ENCODE measurements around the gene FNBP1L.
"Not testable (repeated sequence)": the region's sequence is repeated elsewhere in the genome, so short reads cannot be mapped to it uniquely, and the experiment has no call there.

The FNBP1L gene

GRCh38 chr1:93442741-93443140, 5.2 kb upstream of the FNBP1L start:
- no peak for DNase-seq (ENCODE audit: low read depth in 4 of 4, low spot score in 1 of 4)

- DNase-seq (ENCODE audit: low read depth in 4 of 4, low spot score in 1 of 4): no peak
Measured at GRCh38 chr1:93443454-93443853, 4.5 kb upstream of the FNBP1L start.

GRCh38 chr1:93446837-93447451, 974 bp upstream of the FNBP1L start:
- DNase-seq (ENCODE audit: low read depth in 4 of 4, low spot score in 1 of 4): no peak

- no peak for DNase-seq (ENCODE audit: low read depth in 4 of 4, low spot score in 1 of 4)
Measured at GRCh38 chr1:93448292-93448982, 519 bp downstream of the FNBP1L start.

- no peak for DNase-seq (ENCODE audit: low read depth in 4 of 4, low spot score in 1 of 4)
Measured at GRCh38 chr1:93448983-93449804, 1.3 kb downstream of the FNBP1L start.

GRCh38 chr1:93450321-93450720, 2.4 kb downstream of the FNBP1L start:
- no peak for DNase-seq (ENCODE audit: low read depth in 4 of 4, low spot score in 1 of 4)

GRCh38 chr1:93453911-93454310, 6.0 kb downstream of the FNBP1L start:
- no peak for DNase-seq (ENCODE audit: low read depth in 4 of 4, low spot score in 1 of 4)

GRCh38 chr1:93459126-93459525, 11.2 kb downstream of the FNBP1L start:
- no peak for DNase-seq (ENCODE audit: low read depth in 4 of 4, low spot score in 1 of 4)

- DNase-seq (ENCODE audit: low read depth in 4 of 4, low spot score in 1 of 4): no peak
Measured at GRCh38 chr1:93461236-93461635, 13.3 kb downstream of the FNBP1L start.

- no peak for DNase-seq (ENCODE audit: low read depth in 4 of 4, low spot score in 1 of 4)
Measured at GRCh38 chr1:93463960-93464359, 16.0 kb downstream of the FNBP1L start.

- DNase-seq (ENCODE audit: low read depth in 4 of 4, low spot score in 1 of 4): not testable (repeated sequence)
Measured at GRCh38 chr1:93465371-93466082, 17.6 kb downstream of the FNBP1L start.

GRCh38 chr1:93467606-93468005, 19.7 kb downstream of the FNBP1L start:
- DNase-seq (ENCODE audit: low read depth in 4 of 4, low spot score in 1 of 4): no peak

- DNase-seq (ENCODE audit: low read depth in 4 of 4, low spot score in 1 of 4): no peak
Measured at GRCh38 chr1:93468662-93469061, 20.7 kb downstream of the FNBP1L start.

GRCh38 chr1:93469223-93469622, 21.3 kb downstream of the FNBP1L start:
- not testable (repeated sequence) for DNase-seq (ENCODE audit: low read depth in 4 of 4, low spot score in 1 of 4)

GRCh38 chr1:93471284-93471683, 23.4 kb downstream of the FNBP1L start:
- no peak for DNase-seq (ENCODE audit: low read depth in 4 of 4, low spot score in 1 of 4)

- DNase-seq (ENCODE audit: low read depth in 4 of 4, low spot score in 1 of 4): no peak
Measured at GRCh38 chr1:93471911-93472310, 24.0 kb downstream of the FNBP1L start.

GRCh38 chr1:93474321-93474720, 26.4 kb downstream of the FNBP1L start:
- DNase-seq (ENCODE audit: low read depth in 4 of 4, low spot score in 1 of 4): no peak

- DNase-seq (ENCODE audit: low read depth in 4 of 4, low spot score in 1 of 4): no peak
Measured at GRCh38 chr1:93475681-93476080, 27.8 kb downstream of the FNBP1L start.

- not testable (repeated sequence) for DNase-seq (ENCODE audit: low read depth in 4 of 4, low spot score in 1 of 4)
Measured at GRCh38 chr1:93479133-93479745, 31.3 kb downstream of the FNBP1L start.

- DNase-seq (ENCODE audit: low read depth in 4 of 4, low spot score in 1 of 4): not testable (repeated sequence)
Measured at GRCh38 chr1:93481899-93482298, 34.0 kb downstream of the FNBP1L start.

GRCh38 chr1:93483200-93483599, 35.3 kb downstream of the FNBP1L start:
- DNase-seq (ENCODE audit: low read depth in 4 of 4, low spot score in 1 of 4): no peak

All from stimulated activated CD4-positive, alpha-beta T cell treated with anti-CD3 and anti-CD28 coated beads, Interleukin-1b, Interleukin-23, amount 100 ng/mL, for 24 hours (primary cell).